Measurements from ENCODE around the gene CUX1. TPM values are rescaled to one million over a fixed set of nuclear protein-coding genes. Genes with fewer than 3 reads are reported as not detected.
"Not testable (repeated sequence)": the region's sequence is repeated elsewhere in the genome, so short reads cannot be mapped to it uniquely, and the experiment has no call there.

CUX1 gene
- total RNA-seq, 4 donors from 2014 or later = 52.5 to 93.6 (median 63.7) TPM

- DNase-seq (ENCODE audit: low spot score in 2 of 2) = no peak
- 90% methylated on average over 6 of the region's 6 CpGs for WGBS
- H3K27me3 ChIP-seq = no peaks in the 10 kb centered on the region
- H3K9me3 ChIP-seq = no peaks in the 10 kb centered on the region
- H3K4me3 ChIP-seq = no peak overlapping the region
- H3K36me3 ChIP-seq = no peaks in the 10 kb centered on the region
- TF ChIP-seq EP300 (IDR thresholded peaks at IDR 0.05) (no peak), CTCF (IDR thresholded peaks at IDR 0.05) (no peak), POLR2A (IDR thresholded peaks at IDR 0.05) (no peak), POLR2AphosphoS5 (IDR thresholded peaks at IDR 0.05) (no peak)
- H3K27ac ChIP-seq = no peak overlapping the region
- H3K4me1 ChIP-seq = peaks cover 4% of the 10 kb centered on the region
Measured at GRCh38 chr7:101927389-101927788, 110.0 kb downstream of the CUX1 start.

- no peak for DNase-seq (ENCODE audit: low spot score in 2 of 2)
- H3K27ac ChIP-seq = no peak overlapping the region
- H3K9me3 ChIP-seq = no peaks in the 10 kb centered on the region
- TF ChIP-seq CTCF (IDR thresholded peaks at IDR 0.05) (no peak), EP300 (IDR thresholded peaks at IDR 0.05) (no peak), POLR2A (IDR thresholded peaks at IDR 0.05) (no peak), POLR2AphosphoS5 (IDR thresholded peaks at IDR 0.05) (no peak)
- H3K4me3 ChIP-seq = no peak overlapping the region
- 70% methylated on average over 16 of the region's 16 CpGs for WGBS
- H3K27me3 ChIP-seq = no peaks in the 10 kb centered on the region
- H3K4me1 ChIP-seq = peaks cover 4% of the 10 kb centered on the region
- no peaks in the 10 kb centered on the region for H3K36me3 ChIP-seq
Measured at GRCh38 chr7:101927802-101928201, 110.4 kb downstream of the CUX1 start.

GRCh38 chr7:101929256-101929655, 111.8 kb downstream of the CUX1 start:
- no peak for DNase-seq (ENCODE audit: low spot score in 2 of 2)
- Histone ChIP-seq H3K4me1 (peaks cover 4% of the 10 kb centered on the region), H3K27ac (no peak overlapping the region), H3K9me3 (no peaks in the 10 kb centered on the region), H3K4me3 (no peak overlapping the region), H3K27me3 (no peaks in the 10 kb centered on the region), H3K36me3 (no peaks in the 10 kb centered on the region)
- WGBS = 88% methylated on average over 4 of the region's 4 CpGs
- TF ChIP-seq POLR2AphosphoS5 (IDR thresholded peaks at IDR 0.05) = no peak
- TF ChIP-seq EP300 (IDR thresholded peaks at IDR 0.05) = no peak
- TF ChIP-seq CTCF (IDR thresholded peaks at IDR 0.05) = no peak
- no peak for TF ChIP-seq POLR2A (IDR thresholded peaks at IDR 0.05)

- DNase-seq (ENCODE audit: low spot score in 2 of 2); H3K4me3 ChIP-seq; H3K36me3 ChIP-seq; H3K9me3 ChIP-seq; H3K4me1 ChIP-seq; H3K27me3 ChIP-seq; H3K27ac ChIP-seq: not testable (repeated sequence)
- WGBS = 91% methylated on average over 6 of the region's 6 CpGs
Measured at GRCh38 chr7:101929911-101930310, 112.5 kb downstream of the CUX1 start.

- peak in 1 of 2 donors; percentile 17 for DNase-seq (ENCODE audit: low spot score in 2 of 2)
- H3K4me3 ChIP-seq = no peak overlapping the region
- no peaks in the 10 kb centered on the region for H3K27me3 ChIP-seq
- H3K4me1 ChIP-seq = peaks cover 22% of the 10 kb centered on the region
- 94% methylated on average over 14 of the region's 14 CpGs for WGBS
- H3K36me3 ChIP-seq = no peaks in the 10 kb centered on the region
- TF ChIP-seq POLR2A (IDR thresholded peaks at IDR 0.05) = no peak
- no peaks in the 10 kb centered on the region for H3K9me3 ChIP-seq
- no peak overlapping the region for H3K27ac ChIP-seq
Measured at GRCh38 chr7:101932083-101932482, 114.7 kb downstream of the CUX1 start.

- Histone ChIP-seq H3K4me3 (no peak overlapping the region), H3K4me1 (peaks cover 21% of the 10 kb centered on the region), H3K27me3 (no peaks in the 10 kb centered on the region), H3K9me3 (no peaks in the 10 kb centered on the region), H3K36me3 (no peaks in the 10 kb centered on the region), H3K27ac (no peak overlapping the region)
- WGBS = 77% methylated on average over 4 of the region's 4 CpGs
- no peak for DNase-seq (ENCODE audit: low spot score in 2 of 2)
- TF ChIP-seq POLR2AphosphoS5 (IDR thresholded peaks at IDR 0.05) = no peak
- TF ChIP-seq EP300 (IDR thresholded peaks at IDR 0.05) = no peak
- no peak for TF ChIP-seq POLR2A (IDR thresholded peaks at IDR 0.05)
- TF ChIP-seq CTCF (IDR thresholded peaks at IDR 0.05) = no peak
Measured at GRCh38 chr7:101933028-101933427, 115.6 kb downstream of the CUX1 start.

All from suprapubic skin (tissue), 4 donors.